Suprapubic skin (tissue), 4 donors: ENCODE data around the gene HMG20B.

ENCODE experiments used
- CTCF ChIP-seq, 2 donors: fragments of 200-600 bp in 1 of 2; fragments of 450-650 bp in 1 of 2; sonication (generic) in 1 of 2; IDR thresholded peaks; one replicate each; pipeline ENCODE4 v1.5.1; 2016 to 2019; ENCODE audit warnings: antibody characterized with exemption in 2 of 2, mild to moderate bottlenecking in 1 of 2, moderate library complexity in 1 of 2
- POLR2A ChIP-seq, 2 donors: fragments of 450-650 bp; IDR thresholded peaks; one replicate each; pipeline ENCODE4 v1.6.1; 2017; ENCODE audit warnings: antibody characterized with exemption in 2 of 2, mild to moderate bottlenecking in 2 of 2, moderate library complexity in 2 of 2
- POLR2AphosphoS5 ChIP-seq, 3 donors: sonication (generic); formaldehyde crosslinking; IDR thresholded peaks; one replicate each; pipeline ENCODE4 v1.6.1; 2017; ENCODE audit warnings: antibody characterized with exemption in 3 of 3

DNA sequence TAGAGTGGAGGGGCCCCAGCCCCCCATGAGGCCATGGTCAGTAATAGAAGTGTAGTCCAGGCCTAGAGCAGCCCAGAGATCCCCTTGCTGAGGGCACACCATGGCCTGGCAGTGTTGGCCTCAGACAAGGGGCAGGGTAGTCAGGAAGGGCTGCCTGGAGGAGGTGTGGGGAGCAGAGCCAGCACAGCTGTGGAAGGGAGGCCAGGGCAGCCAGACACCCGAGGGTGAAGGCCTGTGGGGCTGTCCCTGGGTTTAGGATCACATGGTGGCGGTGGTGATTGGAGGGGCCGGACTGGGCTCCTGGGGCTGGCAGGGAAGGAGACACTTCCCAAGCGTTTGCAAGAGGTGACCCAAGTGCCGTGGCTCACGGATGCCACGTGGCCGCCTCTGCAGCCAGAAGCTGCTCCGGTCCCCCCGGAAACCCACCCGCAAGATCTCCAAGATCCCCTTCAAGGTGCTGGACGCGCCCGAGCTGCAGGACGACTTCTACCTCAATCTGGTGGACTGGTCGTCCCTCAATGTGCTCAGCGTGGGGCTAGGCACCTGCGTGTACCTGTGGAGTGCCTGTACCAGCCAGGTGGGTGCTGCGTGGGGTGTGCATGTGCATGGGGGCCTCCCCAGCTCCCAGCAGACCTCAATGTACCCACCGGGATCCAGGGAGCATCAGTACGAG is 45.4 kb upstream of the HMG20B start:
- TF ChIP-seq CTCF (IDR thresholded peaks at IDR 0.05) (no peak), POLR2AphosphoS5 (IDR thresholded peaks at IDR 0.05) (no peak), POLR2A (IDR thresholded peaks at IDR 0.05) (no peak)
